Lung microvascular endothelial cell (primary cell): ENCODE measurements around the gene CEACAM21. TPM values are rescaled to one million over a fixed set of nuclear protein-coding genes. Genes with fewer than 3 reads are reported as not detected.
A peak's percentile ranks its signal among the peaks of the same experiment; 100 is the strongest.

Source experiments
- DNase-seq, 2 donors: peaks; one replicate each; pipeline versions ENCODE4 v3.0.0 to v3.0.0-alpha.2; 2010; ENCODE audit warnings: low read depth in 2 of 2
- total RNA-seq: library from RNA; depleted of rRNA; stranded (reverse); fragments of >200 nt; gene quantifications from 2 replicates; pipeline ENCODE4 v1.2.1, GENCODE V29; 2014

The CEACAM21 gene
- total RNA-seq, 1 donor from 2014 or later = 10.7 TPM

GRCh38 chr19:41584260-41584810 is 8.4 kb downstream of the CEACAM21 start:
- DNase-seq = no peak

- DNase-seq = no peak
These were observed 9.0 kb downstream of the CEACAM21 start for GRCh38 chr19:41584931-41585330.

- no peak for DNase-seq
These were observed 10.1 kb downstream of the CEACAM21 start for GRCh38 chr19:41586064-41586463.

DNA sequence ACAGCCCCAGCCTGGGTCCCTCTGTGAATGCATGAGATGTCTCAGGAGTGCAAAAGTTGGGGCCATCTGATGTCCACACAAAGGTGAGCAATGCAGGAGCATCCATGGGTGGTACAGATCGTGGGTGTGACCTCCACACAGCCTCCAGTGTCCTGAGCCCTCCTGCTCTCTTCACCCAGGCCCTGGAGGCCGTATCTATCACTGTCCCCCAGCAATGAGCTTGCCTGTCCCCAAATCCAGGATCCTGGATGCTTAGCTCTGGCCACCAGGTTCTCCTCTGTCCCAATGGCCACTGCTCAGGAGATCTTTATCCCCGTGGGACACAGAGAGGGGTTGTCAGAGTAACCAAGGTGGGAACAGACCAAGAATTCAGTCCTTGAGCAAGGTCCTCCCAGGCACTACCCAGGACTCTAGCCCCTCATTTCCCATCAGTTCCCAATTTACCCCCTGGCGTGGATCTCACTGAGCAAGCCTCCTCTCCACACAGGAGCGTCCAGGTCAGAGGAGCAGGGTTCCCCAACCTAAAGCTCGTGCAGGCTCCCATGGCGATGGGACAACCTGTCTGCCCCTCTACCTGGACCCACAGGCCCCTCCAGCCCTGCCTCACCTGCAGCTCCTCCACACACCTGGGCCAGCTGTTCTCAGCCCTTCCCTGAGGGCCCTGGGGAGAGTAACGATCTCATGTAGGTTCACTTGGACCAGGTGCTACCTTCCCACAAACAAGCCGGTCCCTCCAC is 11.3 kb downstream of the CEACAM21 start:
- DNase-seq = no peak

DNA sequence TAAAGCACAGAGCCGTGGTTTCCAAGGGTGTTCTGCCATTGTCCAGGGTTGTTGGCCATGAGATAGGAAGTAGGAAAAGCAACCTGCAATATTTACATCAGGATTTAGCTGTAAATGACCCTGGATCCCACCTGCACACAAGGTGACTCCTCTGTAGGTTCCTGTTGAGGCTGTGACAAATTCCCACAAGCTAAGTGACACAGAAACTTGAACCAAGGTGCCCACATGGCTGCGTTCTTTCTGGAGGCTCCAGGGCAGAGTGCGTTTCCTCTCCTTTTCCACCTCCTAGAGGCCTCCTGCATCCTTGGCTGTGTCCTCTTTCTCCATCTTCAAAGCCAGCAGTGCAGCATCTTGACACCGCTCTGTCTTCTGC is 11.9 kb downstream of the CEACAM21 start:
- DNase-seq = no peak

DNA sequence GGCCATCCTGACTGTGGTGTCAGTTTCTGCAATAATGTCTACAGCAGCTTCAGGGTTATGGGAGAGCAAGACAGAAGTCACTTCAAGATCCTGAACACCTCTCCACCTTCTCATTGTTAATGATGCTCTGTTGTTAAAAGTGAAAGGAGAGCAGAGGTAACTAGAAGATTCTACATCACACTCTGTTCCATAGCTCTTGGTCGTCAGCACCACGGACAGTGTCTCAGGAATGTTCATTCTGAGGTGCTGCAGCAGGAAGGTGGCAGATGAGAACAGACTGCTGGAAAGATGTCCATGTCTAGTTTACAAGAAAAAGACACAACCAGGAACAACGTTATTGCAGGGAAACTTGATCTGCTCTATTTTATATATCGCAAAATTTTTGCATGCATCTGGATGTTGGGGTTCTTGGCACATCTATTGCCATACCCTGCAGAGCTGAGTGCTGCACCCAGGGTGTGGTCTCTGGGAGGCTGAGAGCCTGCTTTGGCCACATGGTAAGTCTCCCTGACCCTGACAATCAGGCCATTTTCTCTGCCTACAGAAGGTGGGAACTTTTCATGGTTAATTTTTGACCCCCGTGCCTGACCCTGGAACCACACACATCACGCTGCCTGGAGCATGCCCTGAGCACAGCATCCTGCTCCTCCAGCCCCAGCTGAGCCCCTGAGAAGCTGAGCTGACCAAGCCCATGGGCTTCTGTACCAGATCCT is 12.7 kb downstream of the CEACAM21 start:
- DNase-seq = peak; percentile 48 to 53

DNA sequence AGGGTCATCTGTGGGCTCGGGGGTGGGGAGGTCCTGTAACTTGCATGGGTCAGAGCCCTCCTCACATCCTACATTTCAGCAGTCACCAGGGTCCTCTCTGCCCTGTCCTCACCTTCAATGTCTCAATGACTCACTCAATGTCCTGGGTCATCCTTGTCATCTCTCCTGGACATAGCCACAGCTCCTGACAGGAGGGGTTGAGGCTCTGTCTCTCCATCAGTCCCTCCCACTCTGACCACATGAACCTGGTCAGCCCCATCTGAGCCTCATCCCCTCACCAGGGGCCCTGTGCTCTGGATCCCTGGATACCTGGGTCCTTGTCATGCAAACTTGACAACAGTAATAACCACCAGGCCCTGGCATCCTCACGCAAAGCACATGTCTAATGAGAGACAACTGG is 13.4 kb downstream of the CEACAM21 start:
- DNase-seq = no peak

DNA sequence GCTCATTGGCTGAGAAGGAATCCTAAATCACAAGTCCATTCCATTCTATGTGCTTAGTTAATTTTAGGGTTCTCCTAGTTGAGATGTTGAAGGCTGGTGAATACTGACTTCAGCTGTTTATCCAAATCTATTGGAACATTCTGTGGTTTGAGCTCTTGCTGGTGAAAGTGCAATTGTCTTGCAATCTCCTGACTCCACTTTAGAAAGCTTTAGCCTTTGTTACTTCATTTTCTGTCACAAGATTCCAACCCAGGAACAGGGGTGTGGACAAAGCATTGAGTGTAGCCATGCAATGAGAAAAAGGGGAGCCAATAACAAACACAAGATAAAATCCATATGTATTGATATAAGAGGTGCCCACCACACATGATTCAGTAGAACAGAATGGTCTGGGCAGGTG is 15.0 kb downstream of the CEACAM21 start:
- DNase-seq = no peak

GRCh38 chr19:41591951-41592562 is 16.1 kb downstream of the CEACAM21 start:
- no peak for DNase-seq

- DNase-seq = peak; percentile 92 to 93
These were observed 19.4 kb downstream of the CEACAM21 start for GRCh38 chr19:41595258-41595889.

GRCh38 chr19:41595890-41596280 is 19.9 kb downstream of the CEACAM21 start:
- no peak for DNase-seq

DNA sequence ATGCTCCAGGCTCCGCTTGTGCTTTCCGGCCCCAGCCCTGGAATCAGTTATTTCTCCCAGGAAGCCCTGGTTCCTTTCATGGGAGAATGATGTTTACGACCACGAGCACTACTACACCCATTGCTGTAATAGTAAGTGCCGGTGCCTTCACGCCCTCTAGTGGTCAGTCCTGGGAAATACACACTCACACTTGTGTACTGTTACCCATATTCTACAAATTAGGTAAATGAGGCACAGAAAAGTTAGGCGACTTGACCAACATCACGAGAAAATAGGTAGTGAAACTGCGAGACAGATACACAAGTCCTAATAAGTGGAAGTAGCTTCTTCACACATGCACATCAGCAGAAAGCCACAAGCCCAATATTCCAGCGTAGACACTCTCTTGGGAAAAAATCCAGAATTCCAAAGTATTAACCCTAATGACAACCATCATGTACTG is 21.7 kb downstream of the CEACAM21 start:
- DNase-seq = peak; percentile 71 to 80

DNA sequence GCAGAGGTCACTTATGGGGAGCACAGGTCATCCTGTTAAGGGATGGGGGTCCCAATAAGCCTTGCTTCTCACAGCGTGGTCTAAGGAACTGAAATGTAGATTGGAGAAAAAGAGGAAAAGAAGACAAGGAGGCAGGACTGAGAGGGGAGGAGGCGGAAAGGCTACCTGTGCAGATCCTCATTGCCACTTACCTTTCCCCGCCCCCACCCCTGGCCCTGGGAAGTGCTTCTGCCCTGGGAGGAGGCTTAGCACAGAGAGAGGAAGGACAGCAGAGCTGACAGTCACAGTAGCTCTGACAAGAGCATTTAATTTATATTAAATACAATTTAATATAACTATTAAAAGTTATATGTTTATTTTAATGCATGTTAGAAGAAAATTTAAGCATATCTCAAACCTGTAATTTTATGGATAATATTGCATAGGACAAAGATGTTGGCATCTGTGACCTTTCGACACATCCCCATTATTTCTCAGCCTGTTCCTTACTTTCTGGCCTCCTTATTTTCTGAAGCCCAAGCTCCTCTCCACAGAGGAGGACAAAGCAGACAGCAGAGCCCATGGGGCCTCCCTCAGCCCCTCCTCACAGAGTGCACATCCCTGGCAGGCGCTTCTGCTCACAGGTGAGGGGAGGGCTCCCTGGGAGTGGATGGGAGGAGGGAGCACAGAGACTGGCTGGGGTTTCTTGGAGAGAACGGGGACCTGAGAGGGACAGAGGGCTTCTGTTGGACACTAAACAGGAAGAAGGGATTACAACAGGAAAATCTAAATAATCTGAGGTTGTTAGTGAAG is 23.4 kb downstream of the CEACAM21 start:
- DNase-seq = no peak

DNA sequence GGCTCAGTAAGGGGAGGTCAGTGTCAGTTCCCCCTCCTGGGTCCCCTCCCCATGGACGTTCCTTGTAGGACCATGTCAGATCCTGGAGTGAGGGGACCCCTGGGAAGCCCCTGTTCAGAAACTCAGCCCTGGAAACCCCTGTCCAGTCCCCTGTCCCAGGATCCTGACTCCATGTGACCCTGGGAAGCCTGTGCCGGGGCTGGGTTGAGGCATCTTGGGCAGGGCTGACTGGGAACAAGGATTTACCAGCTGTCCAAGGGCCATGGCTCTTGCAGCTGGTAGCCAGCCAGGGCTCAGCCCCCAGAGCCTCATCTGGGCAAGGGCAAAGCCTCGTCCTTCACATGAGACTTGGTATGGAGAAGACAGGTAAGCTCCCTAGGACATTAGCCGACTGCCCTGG is 25.8 kb downstream of the CEACAM21 start:
- no peak for DNase-seq

- no peak for DNase-seq
These were observed 28.9 kb downstream of the CEACAM21 start for GRCh38 chr19:41604831-41605230.

- no peak for DNase-seq
These were observed 30.4 kb downstream of the CEACAM21 start for GRCh38 chr19:41606215-41606837.

DNA sequence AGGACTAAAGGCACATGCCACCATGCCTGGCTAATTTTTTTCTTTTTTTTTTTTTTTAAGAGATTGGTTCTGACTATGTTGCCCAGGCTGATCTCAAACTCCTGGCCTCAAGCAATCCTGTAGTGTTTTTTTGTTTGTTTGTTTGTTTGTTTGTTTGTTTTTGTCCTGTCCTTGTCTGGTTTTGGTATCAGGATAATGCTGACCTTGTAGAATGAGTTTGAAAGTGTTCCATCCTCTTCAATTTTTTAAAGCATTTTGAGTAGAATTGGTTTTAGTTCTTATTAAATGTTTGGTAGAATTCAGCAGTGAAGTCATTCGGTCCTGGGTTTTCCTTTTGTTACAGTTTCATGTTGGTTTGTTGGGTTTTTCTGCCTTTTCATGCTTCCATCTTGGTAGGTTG is 31.7 kb downstream of the CEACAM21 start:
- no peak for DNase-seq

GRCh38 chr19:41610789-41611188 is 34.8 kb downstream of the CEACAM21 start:
- no peak for DNase-seq

DNA sequence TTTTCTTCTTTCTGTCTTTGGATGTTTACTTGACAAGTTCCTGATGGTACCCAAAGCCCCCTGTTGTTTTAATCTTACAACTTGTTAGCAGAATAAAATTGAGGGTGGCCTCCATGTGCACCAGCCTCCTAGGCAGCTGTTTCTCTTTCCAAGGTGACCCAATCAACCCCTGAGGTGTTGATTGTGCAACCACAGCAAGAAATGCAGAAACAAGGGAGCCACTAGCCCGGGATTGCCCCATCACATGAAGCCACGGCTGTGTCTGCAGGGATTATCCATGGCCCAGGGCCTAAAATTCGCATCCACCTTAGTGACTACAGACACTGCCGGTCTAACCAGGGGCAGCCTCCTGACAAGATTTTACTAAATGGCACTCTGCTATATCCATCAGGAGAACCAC is 36.5 kb downstream of the CEACAM21 start:
- no peak for DNase-seq

GRCh38 chr19:41615207-41615606 is 39.2 kb downstream of the CEACAM21 start:
- DNase-seq = no peak
